Pancreas (tissue), 10 donors: Measurements from ENCODE around the gene PKIG. TPM values are rescaled to one million over a fixed set of nuclear protein-coding genes. Genes with fewer than 3 reads are reported as not detected.

Experiments
- ATAC-seq, 4 donors: fragments of 200-7000 bp; cut with Tn5 transposase; one replicate each; pipeline versions ENCODE4 v1.8.0 to v1.9.1; 2020; ENCODE audit warnings: mild to moderate bottlenecking in 4 of 4, moderate library complexity in 4 of 4
- DNase-seq, 6 donors: peaks; one replicate each; pipeline ENCODE4 v3.0.0-alpha.2; 2020
- FAIRE-seq: peaks from 2 replicates; lab custom pipeline; 2012; peaks lifted over from hg19 to GRCh38; lab: Jason Lieb, UNC
- H3K27ac ChIP-seq, 4 donors: fragments of 200-600 bp; sonication (generic); 1 replicate in 3 of 4; 2 replicates in 1 of 4; pipeline versions ENCODE4 v1.5.0 to v1.8.0; 2020
- H3K27me3 ChIP-seq, 4 donors: fragments of 200-600 bp; one replicate each; pipeline ENCODE4 v1.8.0; 2021
- H3K36me3 ChIP-seq, 3 donors: fragments of 200-600 bp; sonication (generic) in 1 of 3; one replicate each; pipeline versions ENCODE4 v1.5.0 to v1.8.0; 2020 to 2021
- H3K4me1 ChIP-seq, 3 donors: fragments of 200-600 bp; one replicate each; pipeline ENCODE4 v1.8.0; 2021
- H3K4me3 ChIP-seq, 4 donors: fragments of 200-600 bp; sonication (generic) in 2 of 4; one replicate each; pipeline versions ENCODE4 v1.5.0 to v1.8.0; 2020 to 2021
- H3K9me3 ChIP-seq, 4 donors: fragments of 200-600 bp; one replicate each; pipeline ENCODE4 v1.8.0; 2021
- WGBS, 2 donors: extraction: QIAGEN DNeasy Blood & Tissue Kit; methylation state at CpG; one replicate each; pipeline ENCODE4 v1.1.7; 2013; 5-methylcytosine and 5-hydroxymethylcytosine counted together
- intact Hi-C, 3 donors: fragments of 100-400 bp; cut with DNase I; formaldehyde crosslinking; loops; one replicate each; pipeline versions ENCODE4 v1.11.1 to v1.14.2; 2022
- polyA plus RNA-seq, 2 donors: library from polyadenylated mRNA; stranded (reverse); fragments of 200-250 nt; gene quantifications; one replicate each; pipeline ENCODE4 v1.2.3, GENCODE V29; 2013
- total RNA-seq, 6 donors: library from RNA; stranded (reverse); fragmentation: NEBNext Ultra II Directional in 4 of 6; extraction: Animal tissue kit (Norgen Biotek cat#: 25700) in 4 of 6; gene quantifications; one replicate each; pipeline versions ENCODE4 v1.2.1 to v1.2.4, GENCODE V29; 2021 to 2023
- TF ChIP-seq, protein P1 (sequence below), 4 donors: fragments of 200-600 bp; sonication (generic) in 3 of 4; IDR thresholded peaks; one replicate each; pipeline versions ENCODE4 v1.5.0 to v1.8.0; 2021; ENCODE audit warnings: antibody characterized with exemption in 4 of 4
- donor health status: healthy with polysubstance abuse.
- donor health status: DM: no; HTN: no; CAD: no; lungs with moderate emphysema.
- donor health status: DM: no; HTN: no; CAD: no.
- donor health status: control.
- donor health status: control.
- donor health status: Bipolar disorder and iron deficiency.
- donor health status: DM: yes; HTN: yes; CAD: no.
- donor health status: DM: no; HTN: no; CAD: no.
- donor health status: DM: no; HTN: no; CAD: no.
- donor health status: DM: yes; HTN: yes; CAD: no.

The PKIG gene
- total and polyA plus RNA-seq, 8 donors, result 10.6 to 40.2 (median 13.1) TPM

DNA sequence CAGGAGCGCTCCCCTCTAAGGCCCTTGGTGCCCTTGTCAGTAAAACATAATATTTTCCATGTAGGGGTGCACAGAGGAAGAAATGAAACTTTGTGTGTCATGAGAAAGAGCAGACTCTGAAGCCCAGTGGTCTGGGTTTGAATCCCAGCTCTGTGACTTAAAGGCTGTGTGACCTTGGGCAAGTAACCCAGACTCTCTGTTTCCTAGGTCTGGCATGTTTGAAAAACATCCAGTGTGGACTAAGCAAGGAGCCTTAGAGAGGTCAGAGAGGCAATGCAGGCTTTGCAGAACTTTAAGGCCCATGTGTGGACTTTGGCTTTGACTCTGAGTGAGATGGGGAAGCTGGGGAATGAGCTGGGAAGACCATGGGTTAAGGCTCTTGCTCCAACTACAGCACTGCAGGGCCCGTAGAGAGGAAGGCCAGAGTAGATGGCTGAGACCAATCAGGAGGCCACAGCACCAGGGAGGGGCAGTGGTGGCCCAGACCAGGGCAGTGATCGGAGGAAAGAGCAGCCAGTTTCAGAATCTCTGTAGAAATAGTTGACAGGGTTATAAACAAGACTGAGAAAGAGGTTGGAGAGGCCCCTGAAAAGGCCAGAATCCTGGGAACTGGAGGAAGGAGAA lies 50.9 kb downstream of the PKIG start:
- Histone ChIP-seq H3K4me1 (peaks cover 0 to 7% (median 0%) of the 10 kb centered on the region in 3 donors), H3K36me3 (no peaks in the 10 kb centered on the region), H3K4me3 (no peak overlapping the region), H3K9me3 (no peaks in the 10 kb centered on the region), H3K27me3 (no peaks in the 10 kb centered on the region), H3K27ac (no peak overlapping the region)
- 61 to 64% methylated on average over 3 of the region's 3 CpGs for WGBS, 2 donors
- DNase-seq (no peak), FAIRE-seq (no peak), ATAC-seq (peak; percentile 29 to 55 (median 40))
- intact Hi-C loops, result no loop called here
- TF ChIP-seq, protein P1, sequence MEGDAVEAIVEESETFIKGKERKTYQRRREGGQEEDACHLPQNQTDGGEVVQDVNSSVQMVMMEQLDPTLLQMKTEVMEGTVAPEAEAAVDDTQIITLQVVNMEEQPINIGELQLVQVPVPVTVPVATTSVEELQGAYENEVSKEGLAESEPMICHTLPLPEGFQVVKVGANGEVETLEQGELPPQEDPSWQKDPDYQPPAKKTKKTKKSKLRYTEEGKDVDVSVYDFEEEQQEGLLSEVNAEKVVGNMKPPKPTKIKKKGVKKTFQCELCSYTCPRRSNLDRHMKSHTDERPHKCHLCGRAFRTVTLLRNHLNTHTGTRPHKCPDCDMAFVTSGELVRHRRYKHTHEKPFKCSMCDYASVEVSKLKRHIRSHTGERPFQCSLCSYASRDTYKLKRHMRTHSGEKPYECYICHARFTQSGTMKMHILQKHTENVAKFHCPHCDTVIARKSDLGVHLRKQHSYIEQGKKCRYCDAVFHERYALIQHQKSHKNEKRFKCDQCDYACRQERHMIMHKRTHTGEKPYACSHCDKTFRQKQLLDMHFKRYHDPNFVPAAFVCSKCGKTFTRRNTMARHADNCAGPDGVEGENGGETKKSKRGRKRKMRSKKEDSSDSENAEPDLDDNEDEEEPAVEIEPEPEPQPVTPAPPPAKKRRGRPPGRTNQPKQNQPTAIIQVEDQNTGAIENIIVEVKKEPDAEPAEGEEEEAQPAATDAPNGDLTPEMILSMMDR (IDR thresholded peaks at IDR 0.05), result no peak

DNA sequence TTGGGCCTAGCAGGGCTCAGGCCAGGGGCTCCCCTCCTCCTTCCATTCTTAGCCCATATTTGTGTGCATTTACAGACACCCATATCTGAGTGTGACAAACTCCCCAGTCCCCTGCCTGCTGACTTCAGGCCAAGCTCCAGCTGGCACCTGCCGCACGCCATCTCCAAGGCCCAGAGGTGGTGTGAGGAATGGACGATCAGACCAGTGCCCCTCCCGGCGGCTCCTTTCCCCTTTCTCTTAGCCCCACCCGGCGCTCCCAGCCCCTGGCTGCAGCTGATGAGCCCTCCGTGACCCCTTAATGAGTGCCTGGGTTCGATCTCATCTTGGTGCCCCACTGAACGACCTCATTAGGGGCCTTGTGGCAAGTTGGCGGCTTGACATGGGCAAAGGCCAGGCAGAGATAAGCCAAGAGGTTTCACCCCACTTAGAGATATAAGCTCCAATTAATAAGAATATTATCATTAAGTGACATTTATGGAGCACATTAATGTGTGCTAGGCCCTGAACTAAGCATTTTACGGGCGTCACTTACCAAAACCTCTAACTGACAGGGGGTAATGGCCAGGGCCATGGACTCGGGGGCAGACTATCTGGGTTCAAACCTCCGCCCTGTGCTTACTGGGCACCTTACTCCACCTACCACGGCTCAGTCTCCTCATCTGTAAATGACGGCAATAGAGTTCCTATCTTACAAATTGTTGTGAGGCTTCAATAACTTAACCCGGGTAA lies 51.7 kb downstream of the PKIG start:
- no peak overlapping the region for H3K4me3 ChIP-seq
- TF ChIP-seq, protein P1 (IDR thresholded peaks at IDR 0.05), result no peak
- no peak for FAIRE-seq
- WGBS, 2 donors, result 58 to 65% methylated on average over 18 of the region's 18 CpGs
- intact Hi-C loops, result no loop called here
- peak in 4 of 6 donors; percentile 31 to 62 (median 46) for DNase-seq
- H3K27me3 ChIP-seq, result no peaks in the 10 kb centered on the region
- peaks cover 0 to 7% (median 0%) of the 10 kb centered on the region in 3 donors for H3K4me1 ChIP-seq
- no peak overlapping the region for H3K27ac ChIP-seq
- no peaks in the 10 kb centered on the region for H3K9me3 ChIP-seq
- H3K36me3 ChIP-seq, result no peaks in the 10 kb centered on the region
- ATAC-seq, result peak; percentile 54 to 75 (median 75)

DNA sequence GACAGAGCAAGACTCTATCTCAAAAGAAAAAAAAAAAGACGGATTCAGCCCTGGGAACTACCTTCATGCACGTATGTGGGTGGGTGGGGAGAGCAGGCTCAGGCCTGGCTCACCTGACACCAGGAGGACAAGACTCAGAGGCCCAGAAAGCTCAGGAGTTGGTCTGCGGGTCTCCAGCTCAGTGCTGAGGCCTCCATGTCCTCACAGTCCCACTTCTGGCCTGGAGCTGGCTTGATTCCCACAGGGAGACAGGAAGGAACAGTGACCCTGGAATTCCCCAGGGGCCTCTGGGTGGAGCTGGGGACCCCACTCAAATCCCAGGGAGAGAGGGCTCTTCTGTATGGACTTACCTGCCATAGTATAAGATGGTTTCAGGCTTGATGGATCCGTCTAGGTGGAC lies 53.5 kb downstream of the PKIG start:
- WGBS, 2 donors, result 85 to 88% methylated on average over 4 of the region's 4 CpGs
- no peak overlapping the region for H3K4me3 ChIP-seq

DNA sequence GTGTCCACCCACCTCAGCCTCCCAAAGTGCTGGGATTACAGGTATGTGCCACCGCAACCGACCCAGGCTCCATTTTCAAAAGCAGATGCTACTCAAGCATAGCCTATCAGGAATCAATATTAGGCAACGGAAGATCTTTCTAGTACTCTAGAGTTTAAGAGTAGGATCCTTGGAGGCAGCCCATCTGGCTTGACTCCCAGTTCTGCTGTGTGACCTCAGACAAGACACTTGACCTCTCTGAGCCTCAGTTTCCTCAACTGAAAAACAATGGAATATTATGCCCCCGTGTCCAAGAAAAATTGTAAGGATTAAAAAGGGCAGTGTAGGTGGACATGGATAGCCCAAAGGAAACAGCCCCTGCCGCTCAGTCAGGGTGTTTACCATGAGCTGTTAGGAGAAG lies 54.7 kb downstream of the PKIG start:
- no peaks in the 10 kb centered on the region for H3K9me3 ChIP-seq
- DNase-seq (peak in 1 of 6 donors; percentile 6), FAIRE-seq (no peak), ATAC-seq (no peak)
- intact Hi-C loops, result no loop called here
- no peak overlapping the region for H3K4me3 ChIP-seq
- no peaks in the 10 kb centered on the region for H3K27me3 ChIP-seq
- TF ChIP-seq, protein P1 (IDR thresholded peaks at IDR 0.05), result no peak
- WGBS, 2 donors, result 87 to 90% methylated on average over 5 of the region's 5 CpGs
- peaks cover 2 to 9% (median 4%) of the 10 kb centered on the region in 3 donors for H3K4me1 ChIP-seq
- H3K36me3 ChIP-seq, result no peaks in the 10 kb centered on the region
- H3K27ac ChIP-seq, result no peak overlapping the region

More for the DNA sequence above, 53.5 kb downstream of the PKIG start:
- intact Hi-C loops, result no loop called here
- H3K36me3 ChIP-seq, result no peaks in the 10 kb centered on the region
- H3K27ac ChIP-seq, result no peak overlapping the region
- no peaks in the 10 kb centered on the region for H3K9me3 ChIP-seq
- ATAC-seq (no peak), FAIRE-seq (no peak), DNase-seq (peak in 1 of 6 donors; percentile 17)
- TF ChIP-seq, protein P1 (IDR thresholded peaks at IDR 0.05), result no peak
- H3K4me1 ChIP-seq, result peaks cover 0 to 7% (median 0%) of the 10 kb centered on the region in 3 donors
- H3K27me3 ChIP-seq, result no peaks in the 10 kb centered on the region
